Caco-2 (cell line): ENCODE measurements around the gene CST5. TPM values are rescaled to one million over a fixed set of nuclear protein-coding genes. Genes with fewer than 3 reads are reported as not detected.

Experiments
- BruUV-seq: library from RNA; stranded (reverse); fragments of 400-500 nt; replicated peaks from 2 replicates; lab custom pipeline; 2021; lab: Mats Ljungman, UMichigan
- CTCF ChIA-PET: fragments of 300-600 bp; sonication (Branson Sonifier 250); formaldehyde crosslinking; loops from one replicate; lab custom pipeline; 2022; ENCODE audit warnings: antibody characterized with exemption; lab: Charles Lee
- POLR2A ChIA-PET: fragments of 300-600 bp; sonication (Branson Sonifier 250); formaldehyde crosslinking; loops from one replicate; lab custom pipeline; 2022; ENCODE audit warnings: antibody characterized with exemption; lab: Charles Lee
- DNase-seq, 2 experiments: peaks; one replicate each; pipeline versions ENCODE4 v3.0.0 to v3.0.0-alpha.2; 2020 to 2022
- H3K27me3 ChIP-seq: replicated peaks from 2 replicates; pipeline ENCODE4 v1.6.0; 2011; ENCODE audit warnings: low read length; ENCODE audit not compliant: control insufficient read depth, insufficient read depth
- H3K36me3 ChIP-seq: 2 replicates; pipeline ENCODE4 v1.5.1; 2011; ENCODE audit warnings: low read length; ENCODE audit not compliant: control insufficient read depth, insufficient read depth
- H3K4me1 ChIP-seq: fragments of 250-450 bp; sonication (Bioruptor Pico); 2 replicates; pipeline ENCODE4 v1.5.1; 2020; ENCODE audit warnings: mild to moderate bottlenecking
- H3K4me3 ChIP-seq: 2 replicates; pipeline ENCODE4 v1.5.1; 2011; ENCODE audit warnings: low read depth, mild to moderate bottlenecking, control low read depth, low read length
- H3K9me3 ChIP-seq: fragments of 250-450 bp; sonication (Bioruptor Pico); 2 replicates; pipeline ENCODE4 v1.5.1; 2020; ENCODE audit warnings: mild to moderate bottlenecking, moderate library complexity
- H3K27ac Mint-ChIP-seq: one replicate; pipeline ENCODE4 v1.8.0; 2022; ENCODE audit warnings: mixed read lengths; ENCODE audit not compliant: unreplicated experiment
- H3K27me3 Mint-ChIP-seq: one replicate; pipeline ENCODE4 v1.8.0; 2022; ENCODE audit warnings: mixed read lengths; ENCODE audit not compliant: insufficient read depth, unreplicated experiment
- H3K36me3 Mint-ChIP-seq: one replicate; pipeline ENCODE4 v1.8.0; 2022; ENCODE audit warnings: mild to moderate bottlenecking, mixed read lengths; ENCODE audit not compliant: insufficient read depth, unreplicated experiment
- H3K4me1 Mint-ChIP-seq: one replicate; pipeline ENCODE4 v1.8.0; 2022; ENCODE audit warnings: low read depth, mixed read lengths; ENCODE audit not compliant: unreplicated experiment
- H3K4me3 Mint-ChIP-seq: one replicate; pipeline ENCODE4 v1.8.0; 2022; ENCODE audit warnings: mild to moderate bottlenecking, moderate library complexity, mixed read lengths; ENCODE audit not compliant: unreplicated experiment
- H3K9me3 Mint-ChIP-seq: one replicate; pipeline ENCODE4 v1.8.0; 2022; ENCODE audit warnings: mixed read lengths; ENCODE audit not compliant: unreplicated experiment
- intact Hi-C: fragments of 100-400 bp; cut with micrococcal nuclease; formaldehyde crosslinking; loops from one replicate; pipeline ENCODE4 v1.10.0; 2022; ENCODE audit not compliant: unreplicated experiment
- total RNA-seq: library from RNA; stranded (reverse); gene quantifications from 2 replicates; pipeline ENCODE4 v1.2.3, GENCODE V29; 2022
- TF ChIP-seq, protein P1 (sequence below), 2 experiments: fragments of 200-600 bp in 1 of 2; IDR thresholded peaks; 1 replicate in 1 of 2; 2 replicates in 1 of 2; pipeline versions ENCODE4 v1.5.1 to v1.8.0; 2011 to 2022; ENCODE audit warnings: antibody characterized with exemption in 1 of 2, control low read depth in 1 of 2, inconsistent platforms in 1 of 2, low read depth in 1 of 2, low read length in 1 of 2, mild to moderate bottlenecking in 1 of 2, moderate library complexity in 1 of 2; ENCODE audit not compliant: insufficient read depth in 1 of 2, severe bottlenecking in 1 of 2, unreplicated experiment in 1 of 2

Gene CST5
- total RNA-seq, 1 experiment from 2014 or later: not detected

DNA sequence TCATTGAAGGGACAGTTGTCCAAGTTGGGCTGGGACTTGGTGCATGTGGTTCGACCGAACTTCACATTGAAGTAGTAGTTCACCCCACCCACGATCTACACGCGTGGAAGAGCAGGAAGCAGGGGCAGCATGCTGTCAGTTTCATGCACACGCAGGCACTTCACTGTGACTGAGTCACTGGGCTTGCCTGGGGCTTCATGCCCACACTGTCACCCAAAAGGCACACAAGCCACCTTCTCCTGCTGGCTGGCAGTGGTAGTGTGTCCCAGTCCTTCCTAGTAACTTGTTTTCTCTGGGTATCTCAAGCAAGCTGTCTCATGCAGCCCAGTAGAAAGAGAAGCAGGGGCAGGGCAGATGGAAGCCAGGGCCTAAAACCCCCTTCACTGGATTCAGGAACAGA, 2.0 kb downstream of the CST5 start:
- TF ChIP-seq, protein P1, sequence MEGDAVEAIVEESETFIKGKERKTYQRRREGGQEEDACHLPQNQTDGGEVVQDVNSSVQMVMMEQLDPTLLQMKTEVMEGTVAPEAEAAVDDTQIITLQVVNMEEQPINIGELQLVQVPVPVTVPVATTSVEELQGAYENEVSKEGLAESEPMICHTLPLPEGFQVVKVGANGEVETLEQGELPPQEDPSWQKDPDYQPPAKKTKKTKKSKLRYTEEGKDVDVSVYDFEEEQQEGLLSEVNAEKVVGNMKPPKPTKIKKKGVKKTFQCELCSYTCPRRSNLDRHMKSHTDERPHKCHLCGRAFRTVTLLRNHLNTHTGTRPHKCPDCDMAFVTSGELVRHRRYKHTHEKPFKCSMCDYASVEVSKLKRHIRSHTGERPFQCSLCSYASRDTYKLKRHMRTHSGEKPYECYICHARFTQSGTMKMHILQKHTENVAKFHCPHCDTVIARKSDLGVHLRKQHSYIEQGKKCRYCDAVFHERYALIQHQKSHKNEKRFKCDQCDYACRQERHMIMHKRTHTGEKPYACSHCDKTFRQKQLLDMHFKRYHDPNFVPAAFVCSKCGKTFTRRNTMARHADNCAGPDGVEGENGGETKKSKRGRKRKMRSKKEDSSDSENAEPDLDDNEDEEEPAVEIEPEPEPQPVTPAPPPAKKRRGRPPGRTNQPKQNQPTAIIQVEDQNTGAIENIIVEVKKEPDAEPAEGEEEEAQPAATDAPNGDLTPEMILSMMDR (IDR thresholded peaks at IDR 0.05; ENCODE audit: insufficient read depth in 1 of 2, low read depth in 1 of 2, low read length in 1 of 2, severe bottlenecking in 1 of 2, unreplicated experiment in 1 of 2): no peak
- H3K4me1 ChIP-seq: peaks cover 16% of the 10 kb centered on the region
- ChIA-PET CTCF (no interaction called here), POLR2A (no interaction called here)
- H3K4me3 ChIP-seq: no peak overlapping the region
- no peaks in the 10 kb centered on the region for H3K36me3 ChIP-seq
- no TSS peak for BruUV-seq
- no peaks in the 10 kb centered on the region for H3K27me3 Mint-ChIP-seq
- no peaks in the 10 kb centered on the region for H3K9me3 ChIP-seq
- H3K36me3 Mint-ChIP-seq: no peaks in the 10 kb centered on the region
- intact Hi-C loops: no loop called here
- H3K9me3 Mint-ChIP-seq: no peaks in the 10 kb centered on the region
- no peak overlapping the region for H3K4me3 Mint-ChIP-seq
- H3K27ac Mint-ChIP-seq: no peak overlapping the region
- H3K27me3 ChIP-seq: no peaks in the 10 kb centered on the region
- DNase-seq: no peak
- peaks cover 7% of the 10 kb centered on the region for H3K4me1 Mint-ChIP-seq

DNA sequence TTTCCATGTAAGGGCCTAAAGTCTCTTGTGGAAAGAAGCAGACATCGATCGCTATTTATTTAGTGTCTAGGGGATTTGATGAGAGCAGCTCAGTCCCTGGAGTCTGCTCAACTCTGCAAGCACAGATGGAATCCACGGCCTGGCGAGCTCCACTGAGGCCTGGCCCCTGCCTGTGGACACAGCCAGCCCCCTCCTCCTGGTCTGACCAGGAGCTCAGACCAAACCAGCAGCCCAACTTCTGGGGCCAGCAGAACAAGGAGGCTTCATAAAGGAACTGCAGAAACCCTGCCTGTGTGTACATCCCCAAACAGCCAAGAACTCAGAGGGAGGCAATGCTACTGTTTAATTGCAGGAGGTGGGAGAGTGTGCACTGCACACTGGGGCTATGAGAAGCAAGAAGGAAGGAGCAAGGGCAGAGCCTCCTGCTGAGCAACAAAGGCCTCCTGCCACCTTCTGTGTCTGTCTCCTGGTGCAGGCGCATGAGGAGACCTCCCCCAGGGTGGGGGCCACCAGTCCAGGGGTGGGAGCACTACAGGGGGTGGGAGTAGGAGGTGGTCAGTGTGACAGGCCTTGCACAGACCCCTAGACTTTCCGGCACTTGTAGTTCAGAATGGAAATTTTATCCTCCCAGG, 3.8 kb downstream of the CST5 start:
- H3K4me1 ChIP-seq: peaks cover 16% of the 10 kb centered on the region
- Mint-ChIP-seq H3K9me3 (no peaks in the 10 kb centered on the region), H3K27ac (no peak overlapping the region), H3K36me3 (no peaks in the 10 kb centered on the region), H3K4me3 (no peak overlapping the region), H3K27me3 (peaks cover 2% of the 10 kb centered on the region), H3K4me1 (peaks cover 7% of the 10 kb centered on the region)
- no peak overlapping the region for H3K4me3 ChIP-seq
- POLR2A ChIA-PET: no interaction called here
- no peaks in the 10 kb centered on the region for H3K36me3 ChIP-seq
- DNase-seq: no peak
- intact Hi-C loops: no loop called here
- TF ChIP-seq, protein P1 (IDR thresholded peaks at IDR 0.05; ENCODE audit: insufficient read depth in 1 of 2, low read depth in 1 of 2, low read length in 1 of 2, severe bottlenecking in 1 of 2, unreplicated experiment in 1 of 2): no peak
- CTCF ChIA-PET: no interaction called here
- no peaks in the 10 kb centered on the region; the same call in 1 of the 2 replicates for H3K9me3 ChIP-seq
- BruUV-seq: no TSS peak
- no peaks in the 10 kb centered on the region; the same call in 1 of the 2 replicates for H3K27me3 ChIP-seq

DNA sequence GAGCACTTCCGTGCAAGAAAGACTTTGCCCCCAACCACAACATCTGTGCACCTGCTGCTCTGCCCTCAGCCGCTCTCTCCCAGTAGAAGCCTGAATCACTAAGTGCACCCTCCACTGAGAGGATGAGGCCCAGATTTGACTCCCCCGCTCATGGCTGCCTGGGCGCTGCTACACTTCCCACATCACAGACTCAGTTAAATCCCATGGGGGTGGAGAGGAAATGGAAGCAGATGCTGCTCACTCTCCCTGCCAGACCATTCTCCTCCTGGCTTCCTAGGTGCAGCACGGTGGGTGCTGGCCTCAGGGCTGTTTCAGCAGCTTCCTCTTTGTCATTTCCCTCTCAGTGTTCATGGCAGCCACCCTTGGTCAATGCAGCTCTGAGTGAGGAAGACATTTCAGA, 4.8 kb downstream of the CST5 start:
- CTCF ChIA-PET: no interaction called here
- Mint-ChIP-seq H3K27me3 (peaks cover 2% of the 10 kb centered on the region), H3K36me3 (peaks cover under 1% of the 10 kb centered on the region), H3K4me1 (peaks cover 6% of the 10 kb centered on the region), H3K27ac (no peak overlapping the region), H3K4me3 (no peak overlapping the region), H3K9me3 (no peaks in the 10 kb centered on the region)
- Histone ChIP-seq H3K4me3 (no peak overlapping the region), H3K36me3 (no peaks in the 10 kb centered on the region), H3K4me1 (peaks cover 8% of the 10 kb centered on the region), H3K27me3 (no peaks in the 10 kb centered on the region; the same call in 1 of the 2 replicates), H3K9me3 (no peaks in the 10 kb centered on the region; the same call in 1 of the 2 replicates)
- intact Hi-C loops: no loop called here
- POLR2A ChIA-PET: no interaction called here
- TF ChIP-seq, protein P1 (IDR thresholded peaks at IDR 0.05; ENCODE audit: insufficient read depth in 1 of 2, low read depth in 1 of 2, low read length in 1 of 2, severe bottlenecking in 1 of 2, unreplicated experiment in 1 of 2): no peak
- no peak for DNase-seq
- BruUV-seq: no TSS peak
